WTC11 (cell line): ENCODE results near the gene ATP5PF. TPM values are rescaled to one million over a fixed set of nuclear protein-coding genes. Genes with fewer than 3 reads are reported as not detected.

Experiments
- ATAC-seq: fragments of 200-7000 bp; cut with Tn5 transposase; 2 replicates; pipeline ENCODE4 v1.10.0; 2021; ENCODE audit warnings: mild to moderate bottlenecking, moderate library complexity
- CTCF ChIA-PET: fragments of 300-600 bp; sonication (Branson Sonifier 250); formaldehyde crosslinking; loops from one replicate; lab custom pipeline; 2021; ENCODE audit warnings: antibody characterized with exemption; lab: Charles Lee
- POLR2A ChIA-PET: fragments of 350-600 bp; sonication (Branson Sonifier 250); formaldehyde crosslinking; loops from one replicate; lab custom pipeline; 2021; ENCODE audit warnings: antibody characterized with exemption; lab: Charles Lee
- DNase-seq: peaks from one replicate; pipeline ENCODE4 v3.0.0; 2021; ENCODE audit warnings: low spot score
- H3K27ac Mint-ChIP-seq: 2 replicates; pipeline ENCODE4 v1.8.0; 2021; ENCODE audit warnings: mixed read lengths
- H3K27me3 Mint-ChIP-seq: 2 replicates; pipeline ENCODE4 v1.8.0; 2021; ENCODE audit warnings: low read depth, mild to moderate bottlenecking, moderate library complexity, mixed read lengths
- H3K36me3 Mint-ChIP-seq: 2 replicates; pipeline ENCODE4 v1.8.0; 2021; ENCODE audit warnings: mixed read lengths
- H3K4me1 Mint-ChIP-seq: 2 replicates; pipeline ENCODE4 v1.8.0; 2022; ENCODE audit warnings: mixed read lengths
- H3K4me3 Mint-ChIP-seq: 2 replicates; pipeline ENCODE4 v1.8.0; 2021; ENCODE audit warnings: mild to moderate bottlenecking, moderate library complexity, mixed read lengths
- H3K9me3 Mint-ChIP-seq: 2 replicates; pipeline ENCODE4 v1.8.0; 2021; ENCODE audit warnings: mixed read lengths
- ETV6 ChIP-seq: sonication (generic); formaldehyde crosslinking; IDR thresholded peaks from 2 replicates; pipeline ENCODE4 v1.8.1; 2022; ENCODE audit warnings: mild to moderate bottlenecking, missing genetic modification reagents
- GABPB1 ChIP-seq: sonication (generic); formaldehyde crosslinking; IDR thresholded peaks from 2 replicates; pipeline ENCODE4 v1.8.1; 2023; ENCODE audit warnings: mild to moderate bottlenecking, missing genetic modification reagents
- GRHL2 ChIP-seq: fragments of 250-450 bp; sonication (Bioruptor Pico); IDR thresholded peaks from 2 replicates; pipeline ENCODE4 v1.8.0; 2022; ENCODE audit warnings: mild to moderate bottlenecking, moderate library complexity; ENCODE audit not compliant: insufficient replicate concordance, severe bottlenecking
- IRF2 ChIP-seq: sonication (generic); formaldehyde crosslinking; IDR thresholded peaks from 2 replicates; pipeline ENCODE4 v1.8.0; 2022; ENCODE audit warnings: low read depth, missing genetic modification reagents, borderline replicate concordance
- SMAD3 ChIP-seq: sonication (generic); formaldehyde crosslinking; IDR thresholded peaks from 2 replicates; pipeline ENCODE4 v1.8.0; 2022; ENCODE audit warnings: missing genetic modification reagents, mild to moderate bottlenecking, borderline replicate concordance
- TCF7 ChIP-seq: sonication (generic); formaldehyde crosslinking; IDR thresholded peaks from 2 replicates; pipeline ENCODE4 v1.8.0; 2022; ENCODE audit warnings: mild to moderate bottlenecking, low read depth, missing genetic modification reagents, moderate library complexity
- TEAD1 ChIP-seq: sonication (generic); formaldehyde crosslinking; IDR thresholded peaks from 2 replicates; pipeline ENCODE4 v1.8.0; 2022; ENCODE audit warnings: mild to moderate bottlenecking, missing genetic modification reagents
- ZNF219 ChIP-seq: sonication (generic); formaldehyde crosslinking; IDR thresholded peaks from 2 replicates; pipeline ENCODE4 v1.8.0; 2023; ENCODE audit warnings: missing genetic modification reagents, mild to moderate bottlenecking, borderline replicate concordance
- ZNF232 ChIP-seq: sonication (generic); formaldehyde crosslinking; IDR thresholded peaks from 2 replicates; pipeline ENCODE4 v1.8.0; 2022; ENCODE audit warnings: mild to moderate bottlenecking, missing genetic modification reagents
- ZNF263 ChIP-seq: sonication (generic); formaldehyde crosslinking; IDR thresholded peaks from 2 replicates; pipeline ENCODE4 v1.8.1; 2022; ENCODE audit warnings: low read depth, mild to moderate bottlenecking, moderate library complexity, missing genetic modification reagents
- total RNA-seq: library from RNA; stranded (reverse); gene quantifications from 3 replicates; pipeline ENCODE4 v1.2.3, GENCODE V29; 2021
- TF ChIP-seq, protein P1 (sequence below): sonication (generic); formaldehyde crosslinking; IDR thresholded peaks from 2 replicates; pipeline ENCODE4 v1.8.1; 2022; ENCODE audit warnings: missing genetic modification reagents, borderline replicate concordance
- TF ChIP-seq, protein P2 (sequence below): sonication (generic); formaldehyde crosslinking; IDR thresholded peaks from 2 replicates; pipeline ENCODE4 v1.8.0; 2023; ENCODE audit warnings: mild to moderate bottlenecking, missing genetic modification reagents
- TF ChIP-seq, protein P3 (sequence below): sonication (generic); formaldehyde crosslinking; IDR thresholded peaks from 2 replicates; pipeline ENCODE4 v1.8.0; 2023; ENCODE audit warnings: missing genetic modification reagents, mild to moderate bottlenecking, borderline replicate concordance
- TF ChIP-seq, protein P4 (sequence below): sonication (generic); formaldehyde crosslinking; IDR thresholded peaks from 2 replicates; pipeline ENCODE4 v1.8.0; 2022; ENCODE audit warnings: mild to moderate bottlenecking, missing genetic modification reagents
- TF ChIP-seq, protein P5 (sequence below): sonication (generic); formaldehyde crosslinking; IDR thresholded peaks from 2 replicates; pipeline ENCODE4 v1.8.0; 2022; ENCODE audit warnings: mild to moderate bottlenecking, missing genetic modification reagents
- TF ChIP-seq, protein P6 (sequence below): sonication (generic); formaldehyde crosslinking; IDR thresholded peaks from 2 replicates; pipeline ENCODE4 v1.8.0; 2022; ENCODE audit warnings: missing genetic modification reagents
- TF ChIP-seq, protein P7 (sequence below): sonication (generic); formaldehyde crosslinking; IDR thresholded peaks from 2 replicates; pipeline ENCODE4 v1.8.1; 2023; ENCODE audit warnings: mild to moderate bottlenecking, missing genetic modification reagents, moderate library complexity

ATP5PF gene
- total RNA-seq, 1 experiment from 2014 or later = 129 TPM

DNA sequence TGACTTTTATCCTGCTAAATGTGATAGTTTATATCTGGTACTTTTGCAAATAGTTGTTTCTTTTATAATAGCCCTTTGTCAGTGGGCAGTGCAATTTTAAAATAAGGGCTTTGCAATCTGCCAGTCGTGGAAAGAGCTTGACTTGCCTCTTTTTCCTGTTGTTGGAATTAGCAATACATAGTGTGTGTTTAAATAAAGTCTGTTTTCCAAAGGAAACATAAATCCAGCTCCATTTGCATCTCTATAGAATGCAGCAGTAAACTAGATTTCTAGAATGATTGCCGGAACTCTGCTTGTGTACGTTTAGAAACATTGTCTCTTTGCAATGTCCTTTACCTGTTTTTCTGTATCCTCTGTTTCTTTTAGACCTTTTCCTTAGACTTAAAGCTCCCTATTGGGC, 33.2 kb upstream of the ATP5PF start (continued):
- TF ChIP-seq, protein P1, sequence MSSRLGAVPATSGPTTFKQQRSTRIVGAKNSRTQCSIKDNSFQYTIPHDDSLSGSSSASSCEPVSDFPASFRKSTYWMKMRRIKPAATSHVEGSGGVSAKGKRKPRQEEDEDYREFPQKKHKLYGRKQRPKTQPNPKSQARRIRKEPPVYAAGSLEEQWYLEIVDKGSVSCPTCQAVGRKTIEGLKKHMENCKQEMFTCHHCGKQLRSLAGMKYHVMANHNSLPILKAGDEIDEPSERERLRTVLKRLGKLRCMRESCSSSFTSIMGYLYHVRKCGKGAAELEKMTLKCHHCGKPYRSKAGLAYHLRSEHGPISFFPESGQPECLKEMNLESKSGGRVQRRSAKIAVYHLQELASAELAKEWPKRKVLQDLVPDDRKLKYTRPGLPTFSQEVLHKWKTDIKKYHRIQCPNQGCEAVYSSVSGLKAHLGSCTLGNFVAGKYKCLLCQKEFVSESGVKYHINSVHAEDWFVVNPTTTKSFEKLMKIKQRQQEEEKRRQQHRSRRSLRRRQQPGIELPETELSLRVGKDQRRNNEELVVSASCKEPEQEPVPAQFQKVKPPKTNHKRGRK = no peak
- TF ChIP-seq TEAD1 (CRISPR knock-in tag) (no peak), SMAD3 (no peak), TCF7 (CRISPR knock-in tag) (no peak), GABPB1 (CRISPR knock-in tag) (no peak), ZNF232 (CRISPR knock-in tag) (no peak), IRF2 (no peak)
- TF ChIP-seq, protein P2, sequence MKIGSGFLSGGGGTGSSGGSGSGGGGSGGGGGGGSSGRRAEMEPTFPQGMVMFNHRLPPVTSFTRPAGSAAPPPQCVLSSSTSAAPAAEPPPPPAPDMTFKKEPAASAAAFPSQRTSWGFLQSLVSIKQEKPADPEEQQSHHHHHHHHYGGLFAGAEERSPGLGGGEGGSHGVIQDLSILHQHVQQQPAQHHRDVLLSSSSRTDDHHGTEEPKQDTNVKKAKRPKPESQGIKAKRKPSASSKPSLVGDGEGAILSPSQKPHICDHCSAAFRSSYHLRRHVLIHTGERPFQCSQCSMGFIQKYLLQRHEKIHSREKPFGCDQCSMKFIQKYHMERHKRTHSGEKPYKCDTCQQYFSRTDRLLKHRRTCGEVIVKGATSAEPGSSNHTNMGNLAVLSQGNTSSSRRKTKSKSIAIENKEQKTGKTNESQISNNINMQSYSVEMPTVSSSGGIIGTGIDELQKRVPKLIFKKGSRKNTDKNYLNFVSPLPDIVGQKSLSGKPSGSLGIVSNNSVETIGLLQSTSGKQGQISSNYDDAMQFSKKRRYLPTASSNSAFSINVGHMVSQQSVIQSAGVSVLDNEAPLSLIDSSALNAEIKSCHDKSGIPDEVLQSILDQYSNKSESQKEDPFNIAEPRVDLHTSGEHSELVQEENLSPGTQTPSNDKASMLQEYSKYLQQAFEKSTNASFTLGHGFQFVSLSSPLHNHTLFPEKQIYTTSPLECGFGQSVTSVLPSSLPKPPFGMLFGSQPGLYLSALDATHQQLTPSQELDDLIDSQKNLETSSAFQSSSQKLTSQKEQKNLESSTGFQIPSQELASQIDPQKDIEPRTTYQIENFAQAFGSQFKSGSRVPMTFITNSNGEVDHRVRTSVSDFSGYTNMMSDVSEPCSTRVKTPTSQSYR (CRISPR knock-in tag) = no peak
- TF ChIP-seq, protein P3, sequence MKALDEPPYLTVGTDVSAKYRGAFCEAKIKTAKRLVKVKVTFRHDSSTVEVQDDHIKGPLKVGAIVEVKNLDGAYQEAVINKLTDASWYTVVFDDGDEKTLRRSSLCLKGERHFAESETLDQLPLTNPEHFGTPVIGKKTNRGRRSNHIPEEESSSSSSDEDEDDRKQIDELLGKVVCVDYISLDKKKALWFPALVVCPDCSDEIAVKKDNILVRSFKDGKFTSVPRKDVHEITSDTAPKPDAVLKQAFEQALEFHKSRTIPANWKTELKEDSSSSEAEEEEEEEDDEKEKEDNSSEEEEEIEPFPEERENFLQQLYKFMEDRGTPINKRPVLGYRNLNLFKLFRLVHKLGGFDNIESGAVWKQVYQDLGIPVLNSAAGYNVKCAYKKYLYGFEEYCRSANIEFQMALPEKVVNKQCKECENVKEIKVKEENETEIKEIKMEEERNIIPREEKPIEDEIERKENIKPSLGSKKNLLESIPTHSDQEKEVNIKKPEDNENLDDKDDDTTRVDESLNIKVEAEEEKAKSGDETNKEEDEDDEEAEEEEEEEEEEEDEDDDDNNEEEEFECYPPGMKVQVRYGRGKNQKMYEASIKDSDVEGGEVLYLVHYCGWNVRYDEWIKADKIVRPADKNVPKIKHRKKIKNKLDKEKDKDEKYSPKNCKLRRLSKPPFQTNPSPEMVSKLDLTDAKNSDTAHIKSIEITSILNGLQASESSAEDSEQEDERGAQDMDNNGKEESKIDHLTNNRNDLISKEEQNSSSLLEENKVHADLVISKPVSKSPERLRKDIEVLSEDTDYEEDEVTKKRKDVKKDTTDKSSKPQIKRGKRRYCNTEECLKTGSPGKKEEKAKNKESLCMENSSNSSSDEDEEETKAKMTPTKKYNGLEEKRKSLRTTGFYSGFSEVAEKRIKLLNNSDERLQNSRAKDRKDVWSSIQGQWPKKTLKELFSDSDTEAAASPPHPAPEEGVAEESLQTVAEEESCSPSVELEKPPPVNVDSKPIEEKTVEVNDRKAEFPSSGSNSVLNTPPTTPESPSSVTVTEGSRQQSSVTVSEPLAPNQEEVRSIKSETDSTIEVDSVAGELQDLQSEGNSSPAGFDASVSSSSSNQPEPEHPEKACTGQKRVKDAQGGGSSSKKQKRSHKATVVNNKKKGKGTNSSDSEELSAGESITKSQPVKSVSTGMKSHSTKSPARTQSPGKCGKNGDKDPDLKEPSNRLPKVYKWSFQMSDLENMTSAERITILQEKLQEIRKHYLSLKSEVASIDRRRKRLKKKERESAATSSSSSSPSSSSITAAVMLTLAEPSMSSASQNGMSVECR (CRISPR knock-in tag) = no peak
- TF ChIP-seq, protein P4, sequence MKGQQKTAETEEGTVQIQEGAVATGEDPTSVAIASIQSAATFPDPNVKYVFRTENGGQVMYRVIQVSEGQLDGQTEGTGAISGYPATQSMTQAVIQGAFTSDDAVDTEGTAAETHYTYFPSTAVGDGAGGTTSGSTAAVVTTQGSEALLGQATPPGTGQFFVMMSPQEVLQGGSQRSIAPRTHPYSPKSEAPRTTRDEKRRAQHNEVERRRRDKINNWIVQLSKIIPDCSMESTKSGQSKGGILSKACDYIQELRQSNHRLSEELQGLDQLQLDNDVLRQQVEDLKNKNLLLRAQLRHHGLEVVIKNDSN (CRISPR knock-in tag) = no peak

DNA sequence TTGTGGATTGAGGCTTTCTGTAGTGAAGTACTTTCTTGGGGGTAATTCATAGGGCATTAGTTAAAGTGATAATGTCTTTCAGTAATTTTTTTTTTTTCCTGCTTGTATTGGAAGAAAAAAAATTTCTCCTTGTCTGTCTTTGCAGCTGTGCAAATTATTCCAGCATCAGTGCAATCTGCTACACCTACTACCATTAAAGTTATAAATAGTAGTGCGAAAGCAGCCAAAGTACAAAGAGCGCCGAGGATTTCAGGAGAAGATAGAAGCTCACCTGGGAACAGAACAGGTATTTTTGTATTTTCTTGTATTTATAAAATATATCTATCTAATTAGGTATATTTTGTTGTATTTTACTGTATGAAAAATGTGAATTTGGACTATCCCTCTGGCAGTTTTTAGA, 29.4 kb upstream of the ATP5PF start:
- DNase-seq = no peak
- Mint-ChIP-seq H3K36me3 (peaks cover 36% of the 10 kb centered on the region), H3K27me3 (no peaks in the 10 kb centered on the region), H3K9me3 (no peaks in the 10 kb centered on the region), H3K4me1 (no peaks in the 10 kb centered on the region), H3K4me3 (no peak overlapping the region), H3K27ac (no peak overlapping the region)
- ATAC-seq = no peak
- ChIA-PET POLR2A (no interaction called here), CTCF (no interaction called here)
- TF ChIP-seq, protein P5, sequence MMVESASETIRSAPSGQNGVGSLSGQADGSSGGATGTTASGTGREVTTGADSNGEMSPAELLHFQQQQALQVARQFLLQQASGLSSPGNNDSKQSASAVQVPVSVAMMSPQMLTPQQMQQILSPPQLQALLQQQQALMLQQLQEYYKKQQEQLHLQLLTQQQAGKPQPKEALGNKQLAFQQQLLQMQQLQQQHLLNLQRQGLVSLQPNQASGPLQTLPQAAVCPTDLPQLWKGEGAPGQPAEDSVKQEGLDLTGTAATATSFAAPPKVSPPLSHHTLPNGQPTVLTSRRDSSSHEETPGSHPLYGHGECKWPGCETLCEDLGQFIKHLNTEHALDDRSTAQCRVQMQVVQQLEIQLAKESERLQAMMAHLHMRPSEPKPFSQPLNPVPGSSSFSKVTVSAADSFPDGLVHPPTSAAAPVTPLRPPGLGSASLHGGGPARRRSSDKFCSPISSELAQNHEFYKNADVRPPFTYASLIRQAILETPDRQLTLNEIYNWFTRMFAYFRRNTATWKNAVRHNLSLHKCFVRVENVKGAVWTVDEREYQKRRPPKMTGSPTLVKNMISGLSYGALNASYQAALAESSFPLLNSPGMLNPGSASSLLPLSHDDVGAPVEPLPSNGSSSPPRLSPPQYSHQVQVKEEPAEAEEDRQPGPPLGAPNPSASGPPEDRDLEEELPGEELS = no peak
- TF ChIP-seq TEAD1 (CRISPR knock-in tag) (no peak), ZNF263 (no peak), GRHL2 (CRISPR knock-in tag) (no peak), ZNF219 (CRISPR knock-in tag) (no peak), ETV6 (no peak)
- TF ChIP-seq, protein P6, sequence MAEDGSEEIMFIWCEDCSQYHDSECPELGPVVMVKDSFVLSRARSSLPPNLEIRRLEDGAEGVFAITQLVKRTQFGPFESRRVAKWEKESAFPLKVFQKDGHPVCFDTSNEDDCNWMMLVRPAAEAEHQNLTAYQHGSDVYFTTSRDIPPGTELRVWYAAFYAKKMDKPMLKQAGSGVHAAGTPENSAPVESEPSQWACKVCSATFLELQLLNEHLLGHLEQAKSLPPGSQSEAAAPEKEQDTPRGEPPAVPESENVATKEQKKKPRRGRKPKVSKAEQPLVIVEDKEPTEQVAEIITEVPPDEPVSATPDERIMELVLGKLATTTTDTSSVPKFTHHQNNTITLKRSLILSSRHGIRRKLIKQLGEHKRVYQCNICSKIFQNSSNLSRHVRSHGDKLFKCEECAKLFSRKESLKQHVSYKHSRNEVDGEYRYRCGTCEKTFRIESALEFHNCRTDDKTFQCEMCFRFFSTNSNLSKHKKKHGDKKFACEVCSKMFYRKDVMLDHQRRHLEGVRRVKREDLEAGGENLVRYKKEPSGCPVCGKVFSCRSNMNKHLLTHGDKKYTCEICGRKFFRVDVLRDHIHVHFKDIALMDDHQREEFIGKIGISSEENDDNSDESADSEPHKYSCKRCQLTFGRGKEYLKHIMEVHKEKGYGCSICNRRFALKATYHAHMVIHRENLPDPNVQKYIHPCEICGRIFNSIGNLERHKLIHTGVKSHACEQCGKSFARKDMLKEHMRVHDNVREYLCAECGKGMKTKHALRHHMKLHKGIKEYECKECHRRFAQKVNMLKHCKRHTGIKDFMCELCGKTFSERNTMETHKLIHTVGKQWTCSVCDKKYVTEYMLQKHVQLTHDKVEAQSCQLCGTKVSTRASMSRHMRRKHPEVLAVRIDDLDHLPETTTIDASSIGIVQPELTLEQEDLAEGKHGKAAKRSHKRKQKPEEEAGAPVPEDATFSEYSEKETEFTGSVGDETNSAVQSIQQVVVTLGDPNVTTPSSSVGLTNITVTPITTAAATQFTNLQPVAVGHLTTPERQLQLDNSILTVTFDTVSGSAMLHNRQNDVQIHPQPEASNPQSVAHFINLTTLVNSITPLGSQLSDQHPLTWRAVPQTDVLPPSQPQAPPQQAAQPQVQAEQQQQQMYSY (CRISPR knock-in tag) = no peak
- TF ChIP-seq, protein P1 = no peak
- TF ChIP-seq, protein P7, sequence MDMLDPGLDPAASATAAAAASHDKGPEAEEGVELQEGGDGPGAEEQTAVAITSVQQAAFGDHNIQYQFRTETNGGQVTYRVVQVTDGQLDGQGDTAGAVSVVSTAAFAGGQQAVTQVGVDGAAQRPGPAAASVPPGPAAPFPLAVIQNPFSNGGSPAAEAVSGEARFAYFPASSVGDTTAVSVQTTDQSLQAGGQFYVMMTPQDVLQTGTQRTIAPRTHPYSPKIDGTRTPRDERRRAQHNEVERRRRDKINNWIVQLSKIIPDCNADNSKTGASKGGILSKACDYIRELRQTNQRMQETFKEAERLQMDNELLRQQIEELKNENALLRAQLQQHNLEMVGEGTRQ (CRISPR knock-in tag) = no peak
